NCI-H2196 (cell line): ENCODE results near the gene TMEM63B.
"Not testable (repeated sequence)": the region's sequence is repeated elsewhere in the genome, so short reads cannot be mapped to it uniquely, and the experiment has no call there.

Source experiments
- DNase-seq: peaks from one replicate; lab custom pipeline; 2025; ENCODE audit not compliant: unreplicated experiment; lab: John Stamatoyannopoulos, UW

The TMEM63B gene

GRCh38 chr6:44169154-44169553, 41.8 kb downstream of the TMEM63B start:
- DNase-seq, result no peak

GRCh38 chr6:44169886-44170570, 42.7 kb downstream of the TMEM63B start:
- no peak for DNase-seq

GRCh38 chr6:44171899-44172546, 44.7 kb downstream of the TMEM63B start:
- no peak for DNase-seq

GRCh38 chr6:44172731-44173500, 45.6 kb downstream of the TMEM63B start:
- peak; percentile 84 for DNase-seq

GRCh38 chr6:44176130-44176761, 48.9 kb downstream of the TMEM63B start:
- DNase-seq, result no peak

- no peak for DNase-seq
These were observed 49.6 kb downstream of the TMEM63B start for GRCh38 chr6:44176762-44177509.

- DNase-seq, result no peak
These were observed 50.5 kb downstream of the TMEM63B start for GRCh38 chr6:44177691-44178423.

GRCh38 chr6:44178424-44179071, 51.2 kb downstream of the TMEM63B start:
- no peak for DNase-seq

- DNase-seq, result no peak
These were observed 51.8 kb downstream of the TMEM63B start for GRCh38 chr6:44179072-44179536.

GRCh38 chr6:44179648-44180047, 52.3 kb downstream of the TMEM63B start:
- DNase-seq, result no peak

GRCh38 chr6:44180406-44180805, 53.1 kb downstream of the TMEM63B start:
- no peak for DNase-seq

- no peak for DNase-seq
These were observed 53.5 kb downstream of the TMEM63B start for GRCh38 chr6:44180886-44181285.

GRCh38 chr6:44181784-44182183, 54.4 kb downstream of the TMEM63B start:
- DNase-seq, result not testable (repeated sequence)

- no peak for DNase-seq
These were observed 55.6 kb downstream of the TMEM63B start for GRCh38 chr6:44182911-44183390.

GRCh38 chr6:44183783-44184182, 56.4 kb downstream of the TMEM63B start:
- no peak for DNase-seq

GRCh38 chr6:44185356-44185755, 58.0 kb downstream of the TMEM63B start:
- not testable (repeated sequence) for DNase-seq

GRCh38 chr6:44185953-44186634, 58.7 kb downstream of the TMEM63B start:
- DNase-seq, result no peak

- DNase-seq, result no peak
These were observed 59.3 kb downstream of the TMEM63B start for GRCh38 chr6:44186635-44187025.

GRCh38 chr6:44188819-44189218, 61.5 kb downstream of the TMEM63B start:
- DNase-seq, result no peak
